ENCODE results near the gene RAB11FIP4. TPM values are rescaled to one million over a fixed set of nuclear protein-coding genes. Genes with fewer than 3 reads are reported as not detected.

The RAB11FIP4 gene
- total RNA-seq, 1 experiment from 2014 or later: 10.8 TPM

DNA sequence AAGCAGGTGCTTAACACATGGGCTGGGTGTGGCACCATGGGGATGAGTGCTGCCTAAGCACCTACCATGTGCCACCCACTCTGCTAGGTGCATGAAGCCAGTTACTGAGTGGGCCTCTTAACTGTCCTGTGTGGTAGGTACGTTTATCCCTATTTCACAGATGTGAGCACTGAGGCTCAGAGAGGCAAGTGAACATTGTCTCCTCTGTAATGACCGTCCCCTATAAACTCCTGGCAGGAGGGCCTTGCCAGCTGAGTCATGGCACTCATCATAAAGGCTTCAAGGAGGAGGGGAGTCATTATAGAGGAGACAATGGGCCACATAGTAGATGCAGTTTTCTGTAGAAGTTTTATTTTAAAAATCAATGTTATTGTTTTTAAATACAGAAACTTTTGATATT is 79.1 kb downstream of the RAB11FIP4 start:
- in situ Hi-C loops (cut with HindIII; ENCODE audit: low pct_unique_long_range_greater_than_20kb, low sequenced_read_pairs): no loop called here
- no peak for TF ChIP-seq POLR2AphosphoS5 (IDR thresholded peaks at IDR 0.05; ENCODE audit: low read depth, low read length)
- TF ChIP-seq, protein P1, sequence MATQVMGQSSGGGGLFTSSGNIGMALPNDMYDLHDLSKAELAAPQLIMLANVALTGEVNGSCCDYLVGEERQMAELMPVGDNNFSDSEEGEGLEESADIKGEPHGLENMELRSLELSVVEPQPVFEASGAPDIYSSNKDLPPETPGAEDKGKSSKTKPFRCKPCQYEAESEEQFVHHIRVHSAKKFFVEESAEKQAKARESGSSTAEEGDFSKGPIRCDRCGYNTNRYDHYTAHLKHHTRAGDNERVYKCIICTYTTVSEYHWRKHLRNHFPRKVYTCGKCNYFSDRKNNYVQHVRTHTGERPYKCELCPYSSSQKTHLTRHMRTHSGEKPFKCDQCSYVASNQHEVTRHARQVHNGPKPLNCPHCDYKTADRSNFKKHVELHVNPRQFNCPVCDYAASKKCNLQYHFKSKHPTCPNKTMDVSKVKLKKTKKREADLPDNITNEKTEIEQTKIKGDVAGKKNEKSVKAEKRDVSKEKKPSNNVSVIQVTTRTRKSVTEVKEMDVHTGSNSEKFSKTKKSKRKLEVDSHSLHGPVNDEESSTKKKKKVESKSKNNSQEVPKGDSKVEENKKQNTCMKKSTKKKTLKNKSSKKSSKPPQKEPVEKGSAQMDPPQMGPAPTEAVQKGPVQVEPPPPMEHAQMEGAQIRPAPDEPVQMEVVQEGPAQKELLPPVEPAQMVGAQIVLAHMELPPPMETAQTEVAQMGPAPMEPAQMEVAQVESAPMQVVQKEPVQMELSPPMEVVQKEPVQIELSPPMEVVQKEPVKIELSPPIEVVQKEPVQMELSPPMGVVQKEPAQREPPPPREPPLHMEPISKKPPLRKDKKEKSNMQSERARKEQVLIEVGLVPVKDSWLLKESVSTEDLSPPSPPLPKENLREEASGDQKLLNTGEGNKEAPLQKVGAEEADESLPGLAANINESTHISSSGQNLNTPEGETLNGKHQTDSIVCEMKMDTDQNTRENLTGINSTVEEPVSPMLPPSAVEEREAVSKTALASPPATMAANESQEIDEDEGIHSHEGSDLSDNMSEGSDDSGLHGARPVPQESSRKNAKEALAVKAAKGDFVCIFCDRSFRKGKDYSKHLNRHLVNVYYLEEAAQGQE (IDR thresholded peaks at IDR 0.05; ENCODE audit: insufficient read depth in 1 of 2, low read depth in 2 of 2, low read length in 1 of 2): no peak
- no peak for TF ChIP-seq TCF7L2 (IDR thresholded peaks at IDR 0.05; ENCODE audit: low read depth, low read length)
- no peak for TF ChIP-seq SIN3A (IDR thresholded peaks at IDR 0.05; ENCODE audit: borderline replicate concordance, insufficient read depth, low read depth, low read length)
- TF ChIP-seq, protein P2, sequence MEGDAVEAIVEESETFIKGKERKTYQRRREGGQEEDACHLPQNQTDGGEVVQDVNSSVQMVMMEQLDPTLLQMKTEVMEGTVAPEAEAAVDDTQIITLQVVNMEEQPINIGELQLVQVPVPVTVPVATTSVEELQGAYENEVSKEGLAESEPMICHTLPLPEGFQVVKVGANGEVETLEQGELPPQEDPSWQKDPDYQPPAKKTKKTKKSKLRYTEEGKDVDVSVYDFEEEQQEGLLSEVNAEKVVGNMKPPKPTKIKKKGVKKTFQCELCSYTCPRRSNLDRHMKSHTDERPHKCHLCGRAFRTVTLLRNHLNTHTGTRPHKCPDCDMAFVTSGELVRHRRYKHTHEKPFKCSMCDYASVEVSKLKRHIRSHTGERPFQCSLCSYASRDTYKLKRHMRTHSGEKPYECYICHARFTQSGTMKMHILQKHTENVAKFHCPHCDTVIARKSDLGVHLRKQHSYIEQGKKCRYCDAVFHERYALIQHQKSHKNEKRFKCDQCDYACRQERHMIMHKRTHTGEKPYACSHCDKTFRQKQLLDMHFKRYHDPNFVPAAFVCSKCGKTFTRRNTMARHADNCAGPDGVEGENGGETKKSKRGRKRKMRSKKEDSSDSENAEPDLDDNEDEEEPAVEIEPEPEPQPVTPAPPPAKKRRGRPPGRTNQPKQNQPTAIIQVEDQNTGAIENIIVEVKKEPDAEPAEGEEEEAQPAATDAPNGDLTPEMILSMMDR (IDR thresholded peaks at IDR 0.05): no peak

DNA sequence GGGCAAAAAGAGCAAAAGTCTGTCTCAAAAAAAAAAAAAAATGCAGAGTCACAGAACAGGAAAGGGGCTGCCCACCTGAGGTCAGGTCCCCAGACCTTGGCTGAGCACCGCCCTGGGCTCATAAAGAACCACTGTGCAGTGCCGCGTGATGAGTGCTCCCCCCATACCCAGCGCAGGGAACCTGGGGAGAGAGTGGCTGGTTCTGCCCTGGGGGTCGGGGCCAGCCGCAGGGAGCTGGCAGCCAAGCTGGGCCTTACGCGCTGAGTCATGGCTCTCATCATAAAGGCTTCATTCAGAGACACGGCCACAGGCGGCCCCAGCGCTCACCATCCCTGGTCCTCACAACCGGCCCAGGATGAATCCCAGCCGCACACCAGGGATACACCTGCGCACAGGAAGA is 80.7 kb downstream of the RAB11FIP4 start:
- CTCF ChIA-PET: no interaction called here
- in situ Hi-C loops (cut with HindIII; ENCODE audit: low pct_unique_long_range_greater_than_20kb, low sequenced_read_pairs): no loop called here

More for the DNA sequence above, 79.1 kb downstream of the RAB11FIP4 start:
- ATAC-seq: no peak
- intact Hi-C loops (cut with micrococcal nuclease; ENCODE audit: unreplicated experiment): no loop called here
- DNase-seq (ENCODE audit: low read depth, low spot score): no peak
- no peaks in the 10 kb centered on the region for H3K36me3 ChIP-seq (ENCODE audit: control insufficient read depth, insufficient read depth, low read length)
- no peaks in the 10 kb centered on the region for H3K27me3 ChIP-seq (ENCODE audit: control insufficient read depth, insufficient read depth, low read length)
- BruUV-seq (replicated peaks): no TSS peak
- CTCF ChIA-PET: no interaction called here
- no peak overlapping the region for H3K4me3 ChIP-seq (ENCODE audit: low read depth in 2 of 2, low read length in 2 of 2)
- no peak overlapping the region for H3K27ac ChIP-seq (ENCODE audit: low read length)
- POLR2A ChIA-PET: no interaction called here
- no peaks in the 10 kb centered on the region for H3K9me3 ChIP-seq (ENCODE audit: control insufficient read depth, insufficient read depth, low read depth, low read length)
- H3K4me1 ChIP-seq (ENCODE audit: control insufficient read depth, insufficient read depth, low read length): no peaks in the 10 kb centered on the region

More for the DNA sequence above, 80.7 kb downstream of the RAB11FIP4 start:
- Histone ChIP-seq H3K36me3 (ENCODE audit: control insufficient read depth, insufficient read depth, low read length) (no peaks in the 10 kb centered on the region), H3K27me3 (ENCODE audit: control insufficient read depth, insufficient read depth, low read length) (no peaks in the 10 kb centered on the region), H3K4me3 (ENCODE audit: low read depth in 2 of 2, low read length in 2 of 2) (no peak overlapping the region), H3K27ac (ENCODE audit: low read length) (no peak overlapping the region), H3K4me1 (ENCODE audit: control insufficient read depth, insufficient read depth, low read length) (no peaks in the 10 kb centered on the region), H3K9me3 (ENCODE audit: control insufficient read depth, insufficient read depth, low read depth, low read length) (no peaks in the 10 kb centered on the region)
- ATAC-seq (no peak), DNase-seq (ENCODE audit: low read depth, low spot score) (no peak)
- TF ChIP-seq SIN3A (IDR thresholded peaks at IDR 0.05; ENCODE audit: borderline replicate concordance, insufficient read depth, low read depth, low read length) (no peak), POLR2AphosphoS5 (IDR thresholded peaks at IDR 0.05; ENCODE audit: low read depth, low read length) (no peak), TCF7L2 (IDR thresholded peaks at IDR 0.05; ENCODE audit: low read depth, low read length) (no peak)
- TF ChIP-seq, protein P2 (IDR thresholded peaks at IDR 0.05): no peak
- TF ChIP-seq, protein P1 (IDR thresholded peaks at IDR 0.05; ENCODE audit: insufficient read depth in 1 of 2, low read depth in 2 of 2, low read length in 1 of 2): no peak
- intact Hi-C loops (cut with micrococcal nuclease; ENCODE audit: unreplicated experiment): no loop called here
- POLR2A ChIA-PET: no interaction called here
- BruUV-seq (replicated peaks): no TSS peak
